ENCODE results near the gene LILRB5. TPM values are rescaled to one million over a fixed set of nuclear protein-coding genes. Genes with fewer than 3 reads are reported as not detected.
"Not testable (repeated sequence)": the region's sequence is repeated elsewhere in the genome, so short reads cannot be mapped to it uniquely, and the experiment has no call there.

Gene LILRB5
- total RNA-seq, 1 experiment from 2014 or later = not detected

DNA sequence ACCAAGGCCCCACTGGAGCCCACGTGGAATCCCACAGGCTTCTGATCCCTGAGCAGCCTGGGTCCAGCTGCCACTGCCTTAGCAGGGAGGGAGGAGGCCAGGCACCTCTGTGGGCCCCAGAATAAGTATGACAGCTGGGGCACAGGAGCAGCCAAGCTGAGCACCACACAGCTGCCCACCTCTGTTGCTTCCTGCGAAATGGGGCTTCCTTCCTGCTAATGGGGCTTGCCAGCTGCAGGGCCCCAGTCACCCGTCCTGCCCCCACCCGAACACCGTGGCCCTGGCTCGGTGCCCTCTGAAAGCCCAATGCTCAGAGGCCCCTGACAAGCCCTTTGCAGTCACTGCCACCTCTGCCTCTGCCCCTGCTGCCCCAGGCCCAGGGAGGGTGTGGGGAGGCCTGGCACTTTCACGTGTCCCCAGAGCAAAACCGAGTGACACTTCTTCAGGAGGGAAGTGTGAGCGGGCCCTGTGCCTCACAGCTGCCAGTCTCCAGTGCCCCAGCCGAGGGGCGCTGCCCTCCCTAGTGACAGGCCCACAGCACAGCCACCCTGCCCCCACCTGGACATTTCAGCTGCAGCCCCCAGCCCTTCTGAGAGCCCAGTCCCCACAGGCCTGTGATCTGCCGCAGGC lies 28.5 kb upstream of the LILRB5 start:
- DNase-seq (ENCODE audit: low spot score); BruUV-seq (replicated peaks); intact Hi-C loops (cut with micrococcal nuclease; ENCODE audit: unreplicated experiment); H3K36me3 ChIP-seq (ENCODE audit: insufficient read depth, low read length, poor library complexity, severe bottlenecking); H3K27ac ChIP-seq (ENCODE audit: low read depth, low read length, poor library complexity, severe bottlenecking); H3K9me3 ChIP-seq (ENCODE audit: low read depth, low read length, poor library complexity, severe bottlenecking); H3K4me3 ChIP-seq (ENCODE audit: low read depth, low read length, poor library complexity, severe bottlenecking); POLR2A ChIA-PET (ENCODE audit: low non-redundant PET); H3K4me1 ChIP-seq (ENCODE audit: insufficient read depth, low read length, poor library complexity, severe bottlenecking); CTCF ChIA-PET: not testable (repeated sequence)
- peaks cover 51% of the 10 kb centered on the region for H3K27me3 ChIP-seq (replicated peaks; ENCODE audit: insufficient read depth, low read depth, low read length, poor library complexity)

DNA sequence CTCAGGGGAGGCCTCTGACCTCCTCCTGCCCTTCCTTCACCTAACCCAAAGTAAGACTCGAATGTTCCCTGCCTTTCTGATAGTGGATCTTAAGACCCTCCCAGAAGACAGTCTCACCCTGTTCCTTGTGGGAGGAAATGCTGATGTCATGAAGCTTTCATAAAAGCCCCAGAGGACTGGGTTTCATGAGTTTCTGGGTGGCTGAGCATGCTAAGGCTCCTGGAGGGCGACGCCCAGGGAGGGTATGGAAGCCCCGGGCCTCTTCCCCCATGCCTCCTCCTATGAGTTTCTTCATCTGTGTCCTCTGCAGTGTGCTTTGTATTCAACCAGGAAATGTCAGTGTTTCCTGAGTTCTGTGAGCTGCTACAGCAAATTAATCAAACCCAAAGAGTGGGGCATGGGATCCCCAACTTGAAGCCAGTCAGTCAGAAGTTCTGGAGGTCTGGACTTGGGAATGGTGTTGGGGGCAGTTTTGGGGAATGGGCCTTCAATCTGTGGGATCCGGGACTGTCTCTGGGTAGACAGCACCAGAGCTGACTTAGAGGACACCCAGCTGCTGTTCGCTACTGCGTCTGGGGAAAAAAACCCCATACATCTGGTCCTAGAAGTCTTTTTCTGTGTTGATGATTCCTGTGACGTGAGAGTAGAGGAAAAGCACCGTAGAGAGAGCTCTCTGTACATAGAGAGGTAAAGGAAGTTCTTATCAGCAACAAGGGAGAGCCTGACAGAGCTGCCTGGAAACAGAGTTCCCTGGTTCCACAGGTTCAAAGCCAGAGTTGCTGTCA lies 25.8 kb upstream of the LILRB5 start:
- Histone ChIP-seq H3K27me3 (replicated peaks; ENCODE audit: insufficient read depth, low read depth, low read length, poor library complexity) (peaks cover 34% of the 10 kb centered on the region), H3K36me3 (ENCODE audit: insufficient read depth, low read length, poor library complexity, severe bottlenecking) (no peaks in the 10 kb centered on the region), H3K27ac (ENCODE audit: low read depth, low read length, poor library complexity, severe bottlenecking) (no peak overlapping the region), H3K9me3 (ENCODE audit: low read depth, low read length, poor library complexity, severe bottlenecking) (no peaks in the 10 kb centered on the region), H3K4me3 (ENCODE audit: low read depth, low read length, poor library complexity, severe bottlenecking) (no peak overlapping the region), H3K4me1 (ENCODE audit: insufficient read depth, low read length, poor library complexity, severe bottlenecking) (no peaks in the 10 kb centered on the region)
- TF ChIP-seq EZH2 (IDR thresholded peaks at IDR 0.05; ENCODE audit: borderline replicate concordance, low read depth, low read length, poor library complexity, severe bottlenecking) = no peak
- TF ChIP-seq CTCF (conservative IDR thresholded peaks at IDR 0.05; ENCODE audit: low read depth, low read length) = no peak
- peak; percentile 5 for DNase-seq (ENCODE audit: low spot score)
- ChIA-PET CTCF (no interaction called here), POLR2A (ENCODE audit: low non-redundant PET) (no interaction called here)
- no TSS peak for BruUV-seq (replicated peaks)
- intact Hi-C loops (cut with micrococcal nuclease; ENCODE audit: unreplicated experiment) = no loop called here

DNA sequence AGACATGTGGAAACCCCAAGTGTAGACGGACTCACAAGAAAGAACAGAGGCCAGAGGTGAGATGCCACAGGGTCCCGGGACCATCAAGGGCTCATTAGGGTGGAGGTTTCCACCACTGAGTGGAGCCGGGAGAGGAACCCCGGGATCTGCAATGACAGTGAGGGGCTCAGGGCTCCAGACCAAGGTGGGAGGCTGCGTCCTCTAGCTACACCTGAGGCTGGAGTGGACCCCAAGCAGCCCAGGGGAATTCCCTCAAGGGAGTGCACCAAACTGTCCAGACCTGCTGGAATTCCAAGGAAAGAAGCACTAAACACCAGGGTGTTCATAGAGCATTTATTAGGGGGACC lies 24.6 kb upstream of the LILRB5 start:
- POLR2A ChIA-PET (ENCODE audit: low non-redundant PET); H3K9me3 ChIP-seq (ENCODE audit: low read depth, low read length, poor library complexity, severe bottlenecking); BruUV-seq (replicated peaks); DNase-seq (ENCODE audit: low spot score); CTCF ChIA-PET; H3K4me3 ChIP-seq (ENCODE audit: low read depth, low read length, poor library complexity, severe bottlenecking); H3K4me1 ChIP-seq (ENCODE audit: insufficient read depth, low read length, poor library complexity, severe bottlenecking); intact Hi-C loops (cut with micrococcal nuclease; ENCODE audit: unreplicated experiment); H3K27ac ChIP-seq (ENCODE audit: low read depth, low read length, poor library complexity, severe bottlenecking); H3K36me3 ChIP-seq (ENCODE audit: insufficient read depth, low read length, poor library complexity, severe bottlenecking): not testable (repeated sequence)
- peaks cover 22% of the 10 kb centered on the region for H3K27me3 ChIP-seq (replicated peaks; ENCODE audit: insufficient read depth, low read depth, low read length, poor library complexity)

DNA sequence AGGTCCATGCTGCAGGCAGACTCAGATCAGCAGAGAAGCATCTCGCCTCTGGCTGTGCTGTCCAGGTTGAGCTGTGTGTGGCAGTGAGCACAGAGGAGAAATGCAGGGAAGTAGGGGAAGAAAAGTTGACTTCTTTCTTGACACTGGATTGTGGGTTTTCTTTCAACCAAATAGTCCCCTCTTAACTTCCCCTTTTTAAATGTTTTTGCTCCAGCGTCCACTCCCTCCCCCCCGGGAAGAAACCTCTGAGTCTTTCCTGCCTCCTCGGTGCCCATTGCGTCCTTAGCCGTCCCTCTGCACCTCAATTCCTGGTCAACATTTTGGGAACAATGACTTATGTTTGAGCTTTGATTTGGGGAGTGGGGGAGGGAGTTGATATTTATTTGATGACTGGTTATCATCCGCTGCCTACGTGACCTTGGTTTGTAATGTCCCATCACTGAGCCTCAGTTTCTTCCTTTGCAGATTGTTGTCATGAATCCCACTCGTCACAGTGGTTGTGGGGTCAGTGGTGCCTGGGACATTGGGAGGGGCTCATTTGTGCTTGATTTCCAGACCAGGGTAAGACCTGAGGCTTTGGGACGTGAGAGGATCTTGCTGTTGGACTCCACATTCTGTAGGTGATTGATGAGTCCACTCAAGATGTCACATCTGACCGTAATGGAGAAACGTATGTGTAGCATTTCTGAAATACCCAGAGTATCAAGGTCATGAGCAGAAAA lies 24.1 kb upstream of the LILRB5 start, which contains the start of gene LILRB2:
LILRB2 (minus strand) TSS at position 104 of the 722 bp plus-strand sequence. CDS start 614 bp downstream, outside the sequence.
- no peak for TF ChIP-seq CTCF (conservative IDR thresholded peaks at IDR 0.05; ENCODE audit: low read depth, low read length)
- H3K27ac ChIP-seq (ENCODE audit: low read depth, low read length, poor library complexity, severe bottlenecking) = no peak within 1 kb of the TSS
- CTCF ChIA-PET = no interaction called here
- no peak for DNase-seq (ENCODE audit: low spot score)
- H3K4me1 ChIP-seq (ENCODE audit: insufficient read depth, low read length, poor library complexity, severe bottlenecking) = no peaks in the 10 kb centered on the region
- no peak within 1 kb of the TSS for H3K4me3 ChIP-seq (ENCODE audit: low read depth, low read length, poor library complexity, severe bottlenecking)
- no peaks in the 10 kb centered on the region for H3K36me3 ChIP-seq (ENCODE audit: insufficient read depth, low read length, poor library complexity, severe bottlenecking)
- POLR2A ChIA-PET (ENCODE audit: low non-redundant PET) = no interaction called here
- intact Hi-C loops (cut with micrococcal nuclease; ENCODE audit: unreplicated experiment) = no loop called here
- no TSS peak for BruUV-seq (replicated peaks)
- peaks cover 25% of the 10 kb centered on the region for H3K27me3 ChIP-seq (replicated peaks; ENCODE audit: insufficient read depth, low read depth, low read length, poor library complexity)
- H3K9me3 ChIP-seq (ENCODE audit: low read depth, low read length, poor library complexity, severe bottlenecking) = no peaks in the 10 kb centered on the region

DNA sequence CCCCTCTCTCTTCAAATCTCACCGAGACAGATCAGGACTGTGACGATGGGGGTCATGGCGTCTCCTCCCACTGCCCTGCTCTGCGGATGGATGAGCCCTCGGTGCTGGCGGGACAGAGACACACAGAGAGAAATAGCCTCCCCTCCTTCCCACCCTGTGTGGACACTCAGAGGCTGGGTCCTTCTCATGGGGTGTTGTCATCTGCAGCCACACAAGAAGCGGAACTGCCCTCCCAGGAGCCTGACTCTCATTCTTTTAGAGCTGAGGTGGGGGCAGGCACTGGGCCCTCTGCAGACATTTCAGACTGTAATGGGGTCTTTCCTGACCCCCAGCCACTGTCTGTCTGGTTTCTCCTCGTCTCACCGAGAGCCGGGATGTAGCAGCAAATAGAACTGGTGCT lies 23.4 kb upstream of the LILRB5 start:
- H3K36me3 ChIP-seq (ENCODE audit: insufficient read depth, low read length, poor library complexity, severe bottlenecking); DNase-seq (ENCODE audit: low spot score); H3K4me3 ChIP-seq (ENCODE audit: low read depth, low read length, poor library complexity, severe bottlenecking); H3K4me1 ChIP-seq (ENCODE audit: insufficient read depth, low read length, poor library complexity, severe bottlenecking); BruUV-seq (replicated peaks); H3K9me3 ChIP-seq (ENCODE audit: low read depth, low read length, poor library complexity, severe bottlenecking); CTCF ChIA-PET; intact Hi-C loops (cut with micrococcal nuclease; ENCODE audit: unreplicated experiment); H3K27ac ChIP-seq (ENCODE audit: low read depth, low read length, poor library complexity, severe bottlenecking); POLR2A ChIA-PET (ENCODE audit: low non-redundant PET): not testable (repeated sequence)
- peaks cover 30% of the 10 kb centered on the region for H3K27me3 ChIP-seq (replicated peaks; ENCODE audit: insufficient read depth, low read depth, low read length, poor library complexity)

DNA sequence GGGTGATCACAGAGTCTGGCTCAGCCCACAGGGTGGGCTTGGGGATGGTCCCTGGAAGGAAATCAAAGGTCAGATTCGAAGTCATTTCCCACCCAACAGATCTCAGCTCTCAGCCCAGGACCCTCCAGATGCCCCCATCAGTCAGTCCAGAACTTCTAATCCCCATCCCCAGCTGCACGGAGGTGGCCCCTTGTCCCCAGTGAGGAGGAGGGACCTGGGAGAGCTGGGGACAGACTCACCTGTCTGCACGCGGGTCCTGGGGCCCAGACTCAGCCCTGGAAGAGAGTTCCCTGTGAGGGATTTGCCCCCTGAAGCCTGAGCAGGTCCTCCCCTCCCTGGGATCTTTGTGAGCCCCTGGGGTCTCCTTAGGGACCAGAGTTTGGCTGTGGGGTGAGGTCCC lies 23.0 kb upstream of the LILRB5 start:
- CTCF ChIA-PET = not testable (repeated sequence)

More for the DNA sequence above, 23.0 kb upstream of the LILRB5 start:
- H3K4me3 ChIP-seq (ENCODE audit: low read depth, low read length, poor library complexity, severe bottlenecking); H3K9me3 ChIP-seq (ENCODE audit: low read depth, low read length, poor library complexity, severe bottlenecking); H3K4me1 ChIP-seq (ENCODE audit: insufficient read depth, low read length, poor library complexity, severe bottlenecking); BruUV-seq (replicated peaks); DNase-seq (ENCODE audit: low spot score); POLR2A ChIA-PET (ENCODE audit: low non-redundant PET); H3K27ac ChIP-seq (ENCODE audit: low read depth, low read length, poor library complexity, severe bottlenecking); intact Hi-C loops (cut with micrococcal nuclease; ENCODE audit: unreplicated experiment); H3K36me3 ChIP-seq (ENCODE audit: insufficient read depth, low read length, poor library complexity, severe bottlenecking): not testable (repeated sequence)
- peaks cover 29% of the 10 kb centered on the region for H3K27me3 ChIP-seq (replicated peaks; ENCODE audit: insufficient read depth, low read depth, low read length, poor library complexity)
